Activated CD8-positive, alpha-beta T cell treated with anti-CD3 and anti-CD28 coated beads for 36 hours (primary cell): Measurements from ENCODE around the gene PALS1. TPM values are rescaled to one million over a fixed set of nuclear protein-coding genes. Genes with fewer than 3 reads are reported as not detected.

Source experiments
- ATAC-seq: fragments of 200-7000 bp; cut with Tn5 transposase; one replicate; pipeline ENCODE4 v1.10.0; 2021; ENCODE audit warnings: mild to moderate bottlenecking, moderate library complexity
- CTCF ChIA-PET: fragments of 350-600 bp; sonication (Branson Sonifier 250); formaldehyde crosslinking; loops from one replicate; lab custom pipeline; 2021; ENCODE audit warnings: antibody characterized with exemption; lab: Charles Lee
- POLR2A ChIA-PET: fragments of 350-600 bp; sonication (Branson Sonifier 250); formaldehyde crosslinking; loops from one replicate; lab custom pipeline; 2021; ENCODE audit warnings: antibody characterized with exemption; lab: Charles Lee
- DNase-seq: peaks from one replicate; pipeline ENCODE4 v3.0.0-alpha.2; 2020
- H3K27ac Mint-ChIP-seq: one replicate; pipeline ENCODE4 v1.8.0; 2021; ENCODE audit warnings: mild to moderate bottlenecking, mixed read lengths
- H3K27me3 Mint-ChIP-seq: one replicate; pipeline ENCODE4 v1.8.0; 2021; ENCODE audit warnings: mixed read lengths
- H3K36me3 Mint-ChIP-seq: one replicate; pipeline ENCODE4 v1.8.0; 2021; ENCODE audit warnings: low read depth, mixed read lengths
- H3K4me1 Mint-ChIP-seq: one replicate; pipeline ENCODE4 v1.8.0; 2021; ENCODE audit warnings: low read depth, mixed read lengths
- H3K4me3 Mint-ChIP-seq: one replicate; pipeline ENCODE4 v1.8.0; 2021; ENCODE audit warnings: mild to moderate bottlenecking, moderate library complexity, mixed read lengths
- H3K9me3 Mint-ChIP-seq: one replicate; pipeline ENCODE4 v1.8.0; 2021; ENCODE audit warnings: mixed read lengths
- CTCF ChIP-seq: fragments of 200-600 bp; IDR thresholded peaks from one replicate; pipeline ENCODE4 v1.8.0; 2022; ENCODE audit warnings: antibody characterized with exemption, mild to moderate bottlenecking
- intact Hi-C: fragments of 100-400 bp; cut with micrococcal nuclease; formaldehyde crosslinking; loops from one replicate; pipeline ENCODE4 v1.10.0; 2022
- total RNA-seq, 2 experiments: library from RNA; stranded (reverse); gene quantifications; one replicate each; pipeline ENCODE4 v1.2.3, GENCODE V29; 2021

The PALS1 gene
- total RNA-seq, 2 experiments from 2014 or later, result 3.9 to 4.7 TPM

DNA sequence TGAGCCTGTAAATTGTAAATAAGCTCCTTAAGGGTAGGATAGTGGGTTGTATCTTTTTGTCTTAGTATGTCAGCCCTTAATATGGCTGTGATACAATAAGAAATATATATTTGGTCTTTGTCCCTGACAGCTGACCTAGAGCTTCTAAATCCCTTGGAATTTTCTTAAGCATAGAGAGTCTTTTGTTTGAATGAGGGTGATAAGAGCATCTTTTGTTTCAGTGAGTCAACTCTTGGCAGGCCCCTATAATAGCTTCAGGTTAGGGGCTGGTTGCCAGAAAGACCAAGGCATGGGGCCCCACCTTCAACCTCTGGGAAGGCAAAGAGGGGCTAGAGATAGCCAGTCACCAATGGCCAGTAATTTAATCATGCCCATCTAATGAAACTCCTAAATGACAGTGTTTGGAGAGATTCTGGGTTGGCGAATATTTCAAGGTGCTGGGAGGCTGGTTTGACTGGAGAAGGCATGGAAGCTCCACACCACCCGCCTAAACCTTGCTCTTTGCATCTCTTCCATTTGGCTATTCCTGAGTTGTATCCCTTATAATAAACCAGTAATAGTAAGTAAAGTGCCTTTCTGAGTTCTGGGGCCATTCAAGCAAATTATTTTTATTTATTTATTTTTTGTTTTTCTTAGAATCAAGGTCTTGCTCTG is 10.5 kb downstream of the PALS1 start:
- no peak for TF ChIP-seq CTCF
- H3K36me3 Mint-ChIP-seq, result no peaks in the 10 kb centered on the region
- no peaks in the 10 kb centered on the region for H3K27me3 Mint-ChIP-seq
- ChIA-PET CTCF (interaction anchor here (0.6 to 1.4 kb wide), 3 partner anchors 31 to 46 kb away, joined by 3 to 4 read pairs (median 3); no protein-coding TSS in a partner anchor), POLR2A (no interaction called here)
- H3K4me3 Mint-ChIP-seq, result no peak overlapping the region
- H3K27ac Mint-ChIP-seq, result no peak overlapping the region
- ATAC-seq (no peak), DNase-seq (no peak)
- peaks cover 24% of the 10 kb centered on the region for H3K4me1 Mint-ChIP-seq
- no peaks in the 10 kb centered on the region for H3K9me3 Mint-ChIP-seq
- intact Hi-C loops, result no loop called here

DNA sequence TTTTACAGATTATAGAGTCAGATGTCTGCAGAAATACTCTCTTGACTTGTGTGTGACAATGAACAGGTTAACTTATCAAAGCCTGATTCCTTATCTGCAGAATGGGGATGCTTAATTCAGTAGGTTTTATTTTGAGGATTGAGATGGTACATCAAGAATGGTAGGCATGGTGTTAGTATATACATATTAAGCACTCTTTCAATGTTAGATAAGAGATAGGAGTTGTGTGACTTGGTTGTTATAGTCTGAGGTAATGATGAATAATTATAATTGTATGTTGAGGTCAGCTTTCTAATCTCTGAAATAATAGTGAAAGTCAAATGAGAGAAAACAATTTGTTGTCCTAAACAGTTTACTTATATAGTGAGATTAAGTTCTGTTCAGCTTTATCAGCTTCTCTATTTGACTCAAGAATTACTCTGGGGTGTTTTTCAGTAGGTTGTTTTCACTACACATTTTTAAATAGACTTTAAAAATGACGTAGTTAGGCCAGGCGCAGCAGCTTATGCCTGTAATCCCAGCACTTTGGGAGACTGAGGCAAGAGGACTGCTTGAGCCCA is 11.9 kb downstream of the PALS1 start:
- DNase-seq (no peak), ATAC-seq (no peak)
- ChIA-PET POLR2A (no interaction called here), CTCF (interaction anchor here (1.0 kb wide), 3 partner anchors 12 to 86 kb away, joined by 3 read pairs; no protein-coding TSS in a partner anchor)
- H3K27ac Mint-ChIP-seq, result no peak overlapping the region
- no peak overlapping the region for H3K4me3 Mint-ChIP-seq
- peaks cover 16% of the 10 kb centered on the region for H3K4me1 Mint-ChIP-seq
- TF ChIP-seq CTCF, result no peak
- intact Hi-C loops, result no loop called here
- H3K9me3 Mint-ChIP-seq, result no peaks in the 10 kb centered on the region
- H3K27me3 Mint-ChIP-seq, result no peaks in the 10 kb centered on the region
- no peaks in the 10 kb centered on the region for H3K36me3 Mint-ChIP-seq

DNA sequence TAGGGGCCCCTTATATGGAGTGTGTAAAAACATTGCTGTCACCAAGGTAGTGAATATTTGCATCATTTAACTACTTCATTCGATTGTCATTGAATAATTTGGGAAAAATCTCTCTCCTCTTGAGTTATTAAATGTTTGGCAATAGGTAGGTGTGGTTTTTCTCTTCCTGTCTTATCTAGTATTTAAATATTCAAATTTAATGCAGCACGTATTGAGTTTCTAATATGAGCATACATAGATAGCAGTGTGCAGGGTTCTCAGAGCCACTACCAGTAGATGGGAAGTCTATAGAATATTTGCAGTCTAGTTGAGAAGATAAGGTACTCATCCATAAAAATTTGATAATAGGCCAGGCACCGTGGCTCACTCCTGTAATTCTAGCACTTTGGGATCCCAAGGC is 16.7 kb downstream of the PALS1 start:
- Mint-ChIP-seq H3K27me3 (no peaks in the 10 kb centered on the region), H3K27ac (no peak overlapping the region), H3K36me3 (no peaks in the 10 kb centered on the region), H3K4me3 (no peak overlapping the region), H3K4me1 (peaks cover 16% of the 10 kb centered on the region), H3K9me3 (no peaks in the 10 kb centered on the region)
- no peak for TF ChIP-seq CTCF
- intact Hi-C loops, result no loop called here
- ChIA-PET CTCF (no interaction called here), POLR2A (no interaction called here)
- no peak for ATAC-seq
- no peak for DNase-seq

- Mint-ChIP-seq H3K27me3 (no peaks in the 10 kb centered on the region), H3K4me1 (peaks cover 11% of the 10 kb centered on the region), H3K27ac (no peak overlapping the region), H3K4me3 (no peak overlapping the region), H3K36me3 (no peaks in the 10 kb centered on the region), H3K9me3 (no peaks in the 10 kb centered on the region)
- no peak for ATAC-seq
- no peak for TF ChIP-seq CTCF
- DNase-seq, result no peak
- intact Hi-C loops, result no loop called here
- ChIA-PET POLR2A (interaction anchor here (0.9 kb wide), 1 partner anchor 9 kb away, joined by 3 read pairs; no protein-coding TSS in a partner anchor), CTCF (interaction anchor here (0.9 kb wide), 1 partner anchor 25 kb away, joined by 3 read pairs; no protein-coding TSS in a partner anchor)
These were observed 19.7 kb downstream of the PALS1 start for GRCh38 chr14:67260965-67261364.

DNA sequence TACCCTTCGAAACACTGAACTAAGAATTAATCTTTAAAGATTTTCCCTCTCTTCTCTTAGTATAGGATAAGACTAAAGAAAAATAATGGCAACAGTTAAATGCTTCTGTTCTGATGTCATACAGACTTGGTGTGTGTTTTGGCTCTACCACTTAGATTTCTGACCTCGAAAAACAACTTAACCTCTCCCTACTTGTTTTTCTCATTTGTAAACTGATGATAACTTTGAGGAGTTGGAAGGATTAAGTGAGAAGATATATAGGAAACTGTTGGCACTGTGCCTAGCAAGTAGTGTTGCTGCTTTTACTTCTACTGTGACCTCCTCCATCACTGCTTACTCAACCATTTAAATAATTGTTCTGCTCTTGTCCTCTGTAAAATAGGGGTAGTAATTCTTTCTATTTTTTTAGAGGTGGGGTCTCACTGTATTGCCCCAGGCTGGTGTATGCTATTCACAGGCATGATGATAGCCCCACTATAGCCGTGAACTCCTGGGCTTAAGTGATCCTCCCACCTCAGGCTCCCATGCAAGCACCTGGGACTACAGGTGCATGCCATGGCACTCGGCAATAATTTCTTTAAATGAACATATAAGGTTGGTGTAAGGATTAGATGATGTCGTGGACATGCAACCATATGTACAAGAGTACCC is 22.4 kb downstream of the PALS1 start:
- Mint-ChIP-seq H3K9me3 (no peaks in the 10 kb centered on the region), H3K4me3 (no peak overlapping the region), H3K27ac (no peak overlapping the region), H3K4me1 (peaks cover 19% of the 10 kb centered on the region), H3K36me3 (no peaks in the 10 kb centered on the region), H3K27me3 (no peaks in the 10 kb centered on the region)
- no peak for TF ChIP-seq CTCF
- ChIA-PET POLR2A (no interaction called here), CTCF (interaction anchor here (3.1 kb wide), 1 partner anchor 22 kb away, joined by 9 read pairs; no protein-coding TSS in a partner anchor)
- intact Hi-C loops, result no loop called here
- no peak for ATAC-seq
- DNase-seq, result no peak
